ENCODE measurements around the gene VCX. TPM values are rescaled to one million over a fixed set of nuclear protein-coding genes. Genes with fewer than 3 reads are reported as not detected.

Gene VCX
- total RNA-seq, 1 experiment from 2014 or later: 0.68 TPM

DNA sequence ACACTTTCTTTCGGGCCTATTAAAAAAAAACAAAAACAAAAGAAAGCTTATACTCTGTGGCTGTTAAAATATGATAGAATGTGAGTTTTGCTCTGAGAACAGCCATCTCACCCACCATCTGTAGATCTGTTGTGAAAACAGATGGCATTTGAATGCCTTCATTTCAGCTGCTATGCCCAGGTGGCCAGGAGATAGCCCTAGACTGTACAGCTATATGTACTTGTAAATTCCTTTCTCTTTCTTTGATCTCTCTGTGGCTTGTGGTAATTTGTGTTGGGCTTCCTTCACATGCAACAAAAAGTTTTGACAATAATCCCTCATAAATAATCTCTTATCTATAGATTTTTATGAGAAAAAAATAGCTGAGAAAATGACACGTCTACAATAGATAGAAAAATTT lies 46.2 kb downstream of the VCX start (continued):
- TF ChIP-seq, protein P1, sequence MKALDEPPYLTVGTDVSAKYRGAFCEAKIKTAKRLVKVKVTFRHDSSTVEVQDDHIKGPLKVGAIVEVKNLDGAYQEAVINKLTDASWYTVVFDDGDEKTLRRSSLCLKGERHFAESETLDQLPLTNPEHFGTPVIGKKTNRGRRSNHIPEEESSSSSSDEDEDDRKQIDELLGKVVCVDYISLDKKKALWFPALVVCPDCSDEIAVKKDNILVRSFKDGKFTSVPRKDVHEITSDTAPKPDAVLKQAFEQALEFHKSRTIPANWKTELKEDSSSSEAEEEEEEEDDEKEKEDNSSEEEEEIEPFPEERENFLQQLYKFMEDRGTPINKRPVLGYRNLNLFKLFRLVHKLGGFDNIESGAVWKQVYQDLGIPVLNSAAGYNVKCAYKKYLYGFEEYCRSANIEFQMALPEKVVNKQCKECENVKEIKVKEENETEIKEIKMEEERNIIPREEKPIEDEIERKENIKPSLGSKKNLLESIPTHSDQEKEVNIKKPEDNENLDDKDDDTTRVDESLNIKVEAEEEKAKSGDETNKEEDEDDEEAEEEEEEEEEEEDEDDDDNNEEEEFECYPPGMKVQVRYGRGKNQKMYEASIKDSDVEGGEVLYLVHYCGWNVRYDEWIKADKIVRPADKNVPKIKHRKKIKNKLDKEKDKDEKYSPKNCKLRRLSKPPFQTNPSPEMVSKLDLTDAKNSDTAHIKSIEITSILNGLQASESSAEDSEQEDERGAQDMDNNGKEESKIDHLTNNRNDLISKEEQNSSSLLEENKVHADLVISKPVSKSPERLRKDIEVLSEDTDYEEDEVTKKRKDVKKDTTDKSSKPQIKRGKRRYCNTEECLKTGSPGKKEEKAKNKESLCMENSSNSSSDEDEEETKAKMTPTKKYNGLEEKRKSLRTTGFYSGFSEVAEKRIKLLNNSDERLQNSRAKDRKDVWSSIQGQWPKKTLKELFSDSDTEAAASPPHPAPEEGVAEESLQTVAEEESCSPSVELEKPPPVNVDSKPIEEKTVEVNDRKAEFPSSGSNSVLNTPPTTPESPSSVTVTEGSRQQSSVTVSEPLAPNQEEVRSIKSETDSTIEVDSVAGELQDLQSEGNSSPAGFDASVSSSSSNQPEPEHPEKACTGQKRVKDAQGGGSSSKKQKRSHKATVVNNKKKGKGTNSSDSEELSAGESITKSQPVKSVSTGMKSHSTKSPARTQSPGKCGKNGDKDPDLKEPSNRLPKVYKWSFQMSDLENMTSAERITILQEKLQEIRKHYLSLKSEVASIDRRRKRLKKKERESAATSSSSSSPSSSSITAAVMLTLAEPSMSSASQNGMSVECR (CRISPR knock-in tag; IDR thresholded peaks at IDR 0.05; ENCODE audit: borderline replicate concordance): no peak
- TF ChIP-seq SMAD4 (CRISPR knock-in tag; IDR thresholded peaks at IDR 0.05) (no peak), MXD4 (CRISPR knock-in tag; IDR thresholded peaks at IDR 0.05; ENCODE audit: borderline replicate concordance) (no peak)

DNA sequence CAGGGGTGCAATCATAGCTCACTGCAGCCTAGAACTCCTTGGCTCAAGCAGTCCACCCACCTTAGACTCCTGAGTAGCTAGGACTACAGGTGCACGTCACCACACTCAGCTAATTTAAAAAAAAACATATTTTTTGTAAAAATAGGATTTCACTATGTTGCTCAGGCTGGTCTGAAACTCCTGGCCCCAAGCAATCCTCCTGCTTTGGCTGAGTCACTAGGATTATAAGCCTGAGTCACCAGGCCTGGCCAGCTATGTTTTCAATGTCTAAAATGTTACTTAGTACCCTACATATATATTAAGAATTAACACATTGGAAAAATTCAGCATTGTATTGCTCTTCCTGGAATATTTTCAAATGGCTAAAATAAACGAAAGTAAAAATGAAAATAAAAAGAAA lies 46.7 kb downstream of the VCX start:
- H3K4me1 Mint-ChIP-seq: no peaks in the 10 kb centered on the region
- H3K9me3 Mint-ChIP-seq: 0 out of 2 replicates have a peak, but pooled peaks cover 3% of the 10 kb centered on the region
- DNase-seq (ENCODE audit: low spot score): no peak
- H3K36me3 Mint-ChIP-seq: no peaks in the 10 kb centered on the region
- ATAC-seq: no peak
- no peak overlapping the region for H3K4me3 Mint-ChIP-seq
- H3K27ac Mint-ChIP-seq: no peak overlapping the region
- TF ChIP-seq, protein P2, sequence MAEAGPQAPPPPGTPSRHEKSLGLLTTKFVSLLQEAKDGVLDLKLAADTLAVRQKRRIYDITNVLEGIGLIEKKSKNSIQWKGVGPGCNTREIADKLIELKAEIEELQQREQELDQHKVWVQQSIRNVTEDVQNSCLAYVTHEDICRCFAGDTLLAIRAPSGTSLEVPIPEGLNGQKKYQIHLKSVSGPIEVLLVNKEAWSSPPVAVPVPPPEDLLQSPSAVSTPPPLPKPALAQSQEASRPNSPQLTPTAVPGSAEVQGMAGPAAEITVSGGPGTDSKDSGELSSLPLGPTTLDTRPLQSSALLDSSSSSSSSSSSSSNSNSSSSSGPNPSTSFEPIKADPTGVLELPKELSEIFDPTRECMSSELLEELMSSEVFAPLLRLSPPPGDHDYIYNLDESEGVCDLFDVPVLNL (CRISPR knock-in tag; IDR thresholded peaks at IDR 0.05; ENCODE audit: borderline replicate concordance, low read depth): no peak
- TF ChIP-seq CREM (CRISPR knock-in tag; IDR thresholded peaks at IDR 0.05) (no peak), MXD4 (CRISPR knock-in tag; IDR thresholded peaks at IDR 0.05; ENCODE audit: borderline replicate concordance) (no peak), ELF4 (CRISPR knock-in tag; IDR thresholded peaks at IDR 0.05; ENCODE audit: low read depth) (no peak), ETV6 (CRISPR knock-in tag; IDR thresholded peaks at IDR 0.05) (no peak), ATF1 (CRISPR knock-in tag; IDR thresholded peaks at IDR 0.05) (no peak), ZBTB21 (CRISPR knock-in tag; IDR thresholded peaks at IDR 0.05; ENCODE audit: borderline replicate concordance) (no peak), NFATC4 (CRISPR knock-in tag; IDR thresholded peaks at IDR 0.05) (no peak), NFYB (CRISPR knock-in tag; conservative IDR thresholded peaks at IDR 0.05; ENCODE audit: low read depth) (no peak), ZNF263 (CRISPR knock-in tag; IDR thresholded peaks at IDR 0.05; ENCODE audit: low read depth) (no peak), ZNF219 (CRISPR knock-in tag; IDR thresholded peaks at IDR 0.05; ENCODE audit: borderline replicate concordance) (no peak)
- TF ChIP-seq, protein P3, sequence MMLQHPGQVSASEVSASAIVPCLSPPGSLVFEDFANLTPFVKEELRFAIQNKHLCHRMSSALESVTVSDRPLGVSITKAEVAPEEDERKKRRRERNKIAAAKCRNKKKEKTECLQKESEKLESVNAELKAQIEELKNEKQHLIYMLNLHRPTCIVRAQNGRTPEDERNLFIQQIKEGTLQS (CRISPR knock-in tag; conservative IDR thresholded peaks at IDR 0.05): no peak
- TF ChIP-seq, protein P4, sequence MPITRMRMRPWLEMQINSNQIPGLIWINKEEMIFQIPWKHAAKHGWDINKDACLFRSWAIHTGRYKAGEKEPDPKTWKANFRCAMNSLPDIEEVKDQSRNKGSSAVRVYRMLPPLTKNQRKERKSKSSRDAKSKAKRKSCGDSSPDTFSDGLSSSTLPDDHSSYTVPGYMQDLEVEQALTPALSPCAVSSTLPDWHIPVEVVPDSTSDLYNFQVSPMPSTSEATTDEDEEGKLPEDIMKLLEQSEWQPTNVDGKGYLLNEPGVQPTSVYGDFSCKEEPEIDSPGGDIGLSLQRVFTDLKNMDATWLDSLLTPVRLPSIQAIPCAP (CRISPR knock-in tag; IDR thresholded peaks at IDR 0.05): no peak
- TF ChIP-seq, protein P5, sequence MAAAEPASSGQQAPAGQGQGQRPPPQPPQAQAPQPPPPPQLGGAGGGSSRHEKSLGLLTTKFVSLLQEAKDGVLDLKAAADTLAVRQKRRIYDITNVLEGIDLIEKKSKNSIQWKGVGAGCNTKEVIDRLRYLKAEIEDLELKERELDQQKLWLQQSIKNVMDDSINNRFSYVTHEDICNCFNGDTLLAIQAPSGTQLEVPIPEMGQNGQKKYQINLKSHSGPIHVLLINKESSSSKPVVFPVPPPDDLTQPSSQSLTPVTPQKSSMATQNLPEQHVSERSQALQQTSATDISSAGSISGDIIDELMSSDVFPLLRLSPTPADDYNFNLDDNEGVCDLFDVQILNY (CRISPR knock-in tag; IDR thresholded peaks at IDR 0.05): no peak
- TF ChIP-seq, protein P6, sequence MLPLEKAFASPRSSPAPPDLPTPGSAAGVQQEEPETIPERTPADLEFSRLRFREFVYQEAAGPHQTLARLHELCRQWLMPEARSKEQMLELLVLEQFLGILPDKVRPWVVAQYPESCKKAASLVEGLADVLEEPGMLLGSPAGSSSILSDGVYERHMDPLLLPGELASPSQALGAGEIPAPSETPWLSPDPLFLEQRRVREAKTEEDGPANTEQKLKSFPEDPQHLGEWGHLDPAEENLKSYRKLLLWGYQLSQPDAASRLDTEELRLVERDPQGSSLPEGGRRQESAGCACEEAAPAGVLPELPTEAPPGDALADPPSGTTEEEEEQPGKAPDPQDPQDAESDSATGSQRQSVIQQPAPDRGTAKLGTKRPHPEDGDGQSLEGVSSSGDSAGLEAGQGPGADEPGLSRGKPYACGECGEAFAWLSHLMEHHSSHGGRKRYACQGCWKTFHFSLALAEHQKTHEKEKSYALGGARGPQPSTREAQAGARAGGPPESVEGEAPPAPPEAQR (CRISPR knock-in tag; IDR thresholded peaks at IDR 0.05): no peak
- TF ChIP-seq, protein P7, sequence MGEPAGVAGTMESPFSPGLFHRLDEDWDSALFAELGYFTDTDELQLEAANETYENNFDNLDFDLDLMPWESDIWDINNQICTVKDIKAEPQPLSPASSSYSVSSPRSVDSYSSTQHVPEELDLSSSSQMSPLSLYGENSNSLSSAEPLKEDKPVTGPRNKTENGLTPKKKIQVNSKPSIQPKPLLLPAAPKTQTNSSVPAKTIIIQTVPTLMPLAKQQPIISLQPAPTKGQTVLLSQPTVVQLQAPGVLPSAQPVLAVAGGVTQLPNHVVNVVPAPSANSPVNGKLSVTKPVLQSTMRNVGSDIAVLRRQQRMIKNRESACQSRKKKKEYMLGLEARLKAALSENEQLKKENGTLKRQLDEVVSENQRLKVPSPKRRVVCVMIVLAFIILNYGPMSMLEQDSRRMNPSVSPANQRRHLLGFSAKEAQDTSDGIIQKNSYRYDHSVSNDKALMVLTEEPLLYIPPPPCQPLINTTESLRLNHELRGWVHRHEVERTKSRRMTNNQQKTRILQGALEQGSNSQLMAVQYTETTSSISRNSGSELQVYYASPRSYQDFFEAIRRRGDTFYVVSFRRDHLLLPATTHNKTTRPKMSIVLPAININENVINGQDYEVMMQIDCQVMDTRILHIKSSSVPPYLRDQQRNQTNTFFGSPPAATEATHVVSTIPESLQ (CRISPR knock-in tag; IDR thresholded peaks at IDR 0.05): no peak
- TF ChIP-seq, protein P8, sequence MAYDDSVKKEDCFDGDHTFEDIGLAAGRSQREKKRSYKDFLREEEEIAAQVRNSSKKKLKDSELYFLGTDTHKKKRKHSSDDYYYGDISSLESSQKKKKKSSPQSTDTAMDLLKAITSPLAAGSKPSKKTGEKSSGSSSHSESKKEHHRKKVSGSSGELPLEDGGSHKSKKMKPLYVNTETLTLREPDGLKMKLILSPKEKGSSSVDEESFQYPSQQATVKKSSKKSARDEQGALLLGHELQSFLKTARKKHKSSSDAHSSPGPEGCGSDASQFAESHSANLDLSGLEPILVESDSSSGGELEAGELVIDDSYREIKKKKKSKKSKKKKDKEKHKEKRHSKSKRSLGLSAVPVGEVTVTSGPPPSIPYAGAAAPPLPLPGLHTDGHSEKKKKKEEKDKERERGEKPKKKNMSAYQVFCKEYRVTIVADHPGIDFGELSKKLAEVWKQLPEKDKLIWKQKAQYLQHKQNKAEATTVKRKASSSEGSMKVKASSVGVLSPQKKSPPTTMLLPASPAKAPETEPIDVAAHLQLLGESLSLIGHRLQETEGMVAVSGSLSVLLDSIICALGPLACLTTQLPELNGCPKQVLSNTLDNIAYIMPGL (CRISPR knock-in tag; IDR thresholded peaks at IDR 0.05): no peak
- TF ChIP-seq, protein P9, sequence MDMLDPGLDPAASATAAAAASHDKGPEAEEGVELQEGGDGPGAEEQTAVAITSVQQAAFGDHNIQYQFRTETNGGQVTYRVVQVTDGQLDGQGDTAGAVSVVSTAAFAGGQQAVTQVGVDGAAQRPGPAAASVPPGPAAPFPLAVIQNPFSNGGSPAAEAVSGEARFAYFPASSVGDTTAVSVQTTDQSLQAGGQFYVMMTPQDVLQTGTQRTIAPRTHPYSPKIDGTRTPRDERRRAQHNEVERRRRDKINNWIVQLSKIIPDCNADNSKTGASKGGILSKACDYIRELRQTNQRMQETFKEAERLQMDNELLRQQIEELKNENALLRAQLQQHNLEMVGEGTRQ (CRISPR knock-in tag; IDR thresholded peaks at IDR 0.05): no peak
- ChIA-PET CTCF (no interaction called here), POLR2A (no interaction called here)
- no peaks in the 10 kb centered on the region; the same call in 1 of the 2 replicates for H3K27me3 Mint-ChIP-seq (ENCODE audit: low read depth)

All from WTC11 (cell line).